CD4-positive, alpha-beta T cell treated with Interleukin-17A for 1 hour (primary cell): ENCODE data around the gene TMCC2.

Source experiments
- DNase-seq: peaks from one replicate; pipeline ENCODE4 v3.0.0-alpha.2; 2020

TMCC2 gene

DNA sequence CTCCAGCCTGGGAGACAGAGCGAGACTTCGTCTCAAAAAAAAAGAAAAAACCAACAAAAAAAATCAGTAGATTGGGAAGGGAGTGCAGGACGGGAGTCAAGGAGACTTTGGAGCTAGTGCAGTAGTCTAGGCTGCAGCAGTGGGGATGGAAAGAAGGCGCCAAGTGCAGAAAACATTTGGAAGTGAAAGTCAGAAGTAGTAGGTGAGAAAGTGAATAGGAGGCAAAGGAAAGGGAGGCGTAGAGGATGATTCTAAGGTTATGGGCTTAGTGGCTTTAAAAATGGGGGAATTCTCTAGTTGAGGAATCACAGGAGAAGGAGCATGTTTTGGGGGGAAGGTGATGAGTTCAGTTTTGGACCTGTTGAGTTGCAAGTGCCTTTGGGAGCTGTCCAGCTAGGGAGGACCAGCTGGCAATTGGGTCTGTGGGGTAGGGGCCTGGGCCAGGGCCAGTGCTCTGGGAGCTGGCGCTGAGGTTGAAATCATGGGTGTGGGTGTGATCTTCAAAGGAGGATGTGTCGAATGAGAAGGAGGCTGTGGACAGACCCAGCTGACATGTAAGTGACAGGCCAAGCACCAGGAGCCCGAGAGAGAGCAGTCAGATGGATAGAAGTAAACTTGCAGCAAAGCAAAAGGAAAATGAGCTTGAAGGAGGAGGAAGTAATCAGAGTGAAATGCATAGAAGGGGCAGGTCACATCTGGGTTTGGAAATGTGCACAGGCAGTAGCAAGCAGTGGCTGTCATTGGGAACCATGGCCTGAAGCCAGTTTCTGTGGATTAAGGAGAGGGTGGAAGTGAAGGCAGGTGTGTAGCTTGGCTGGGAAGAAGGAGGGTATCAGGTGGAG lies 15.8 kb downstream of the TMCC2 start:
- no peak for DNase-seq

DNA sequence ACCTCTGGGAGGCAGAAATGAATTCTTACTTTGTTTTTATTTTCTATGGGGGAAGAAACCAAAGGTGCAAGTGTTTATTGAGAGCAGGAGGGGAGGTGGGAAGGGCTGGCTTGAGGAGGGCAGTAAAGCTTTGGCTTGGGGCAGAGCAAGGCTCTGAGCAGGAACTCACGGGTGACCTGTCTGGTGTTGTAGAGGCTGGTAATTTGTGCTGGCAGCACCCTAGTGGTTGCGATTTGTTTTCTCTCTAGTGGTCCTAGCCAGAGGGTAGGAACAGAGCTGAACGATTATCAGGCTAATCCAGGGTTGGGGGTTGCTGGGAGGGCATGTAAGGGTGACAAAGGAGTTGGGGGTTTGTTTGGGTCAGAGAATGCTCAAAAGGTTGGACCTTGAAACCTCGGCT lies 16.6 kb downstream of the TMCC2 start:
- DNase-seq, result no peak

DNA sequence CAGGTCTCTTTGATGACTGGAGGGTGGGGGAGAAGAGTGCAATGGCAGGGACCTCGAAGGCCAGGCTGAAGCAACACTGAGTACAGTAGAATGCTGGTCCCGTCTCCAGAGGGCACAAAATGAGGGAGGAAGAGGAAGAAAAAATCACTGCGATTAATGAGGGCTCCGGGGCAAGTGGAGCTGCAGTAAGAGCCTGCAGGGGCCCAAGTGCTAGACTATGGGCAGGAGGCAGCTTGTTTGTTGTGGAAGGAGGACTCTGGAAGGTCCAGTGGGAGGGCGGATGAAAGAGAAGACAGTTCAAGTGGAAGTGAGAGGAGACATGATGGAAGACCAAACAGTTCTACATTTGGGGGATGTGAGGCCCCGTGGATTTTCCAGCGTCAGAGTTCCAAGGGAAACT lies 17.4 kb downstream of the TMCC2 start:
- DNase-seq, result no peak

DNA sequence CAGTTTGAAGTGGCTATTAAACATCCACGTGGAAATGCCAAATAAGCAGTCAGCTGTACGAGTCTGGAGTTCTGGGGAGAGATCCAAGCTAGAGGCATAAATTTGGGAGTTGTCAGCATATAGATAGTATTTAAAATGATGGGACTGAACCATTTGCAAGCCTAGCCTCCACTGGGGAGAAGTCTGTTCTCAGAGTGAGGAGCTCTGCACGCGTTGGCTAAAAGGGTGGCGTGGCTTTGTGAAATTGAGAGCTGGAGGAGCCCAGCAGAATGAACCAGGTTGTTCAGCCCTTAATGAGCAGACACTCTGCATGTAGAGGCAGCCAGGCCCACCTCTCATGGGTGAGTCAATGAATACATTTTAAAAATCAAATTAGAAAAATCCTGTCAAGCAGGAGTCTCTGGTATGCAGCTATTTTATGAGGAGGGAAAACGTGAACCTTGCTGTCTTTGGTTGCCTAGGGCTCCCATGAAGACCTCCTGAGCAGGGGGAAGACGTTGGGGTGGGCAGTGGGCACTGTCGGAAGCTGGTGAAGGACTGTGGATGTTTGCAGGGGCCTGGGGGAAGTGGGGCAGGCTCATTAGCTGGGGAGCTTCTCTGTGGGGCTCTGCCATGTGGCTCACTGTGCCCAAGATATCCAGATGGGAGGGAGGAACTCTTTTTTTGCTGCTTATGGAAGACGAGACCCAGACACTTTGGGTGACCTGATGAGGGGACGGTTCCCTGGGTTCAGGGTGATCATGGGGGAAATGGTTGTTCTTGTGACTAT lies 18.8 kb downstream of the TMCC2 start:
- no peak for DNase-seq

DNA sequence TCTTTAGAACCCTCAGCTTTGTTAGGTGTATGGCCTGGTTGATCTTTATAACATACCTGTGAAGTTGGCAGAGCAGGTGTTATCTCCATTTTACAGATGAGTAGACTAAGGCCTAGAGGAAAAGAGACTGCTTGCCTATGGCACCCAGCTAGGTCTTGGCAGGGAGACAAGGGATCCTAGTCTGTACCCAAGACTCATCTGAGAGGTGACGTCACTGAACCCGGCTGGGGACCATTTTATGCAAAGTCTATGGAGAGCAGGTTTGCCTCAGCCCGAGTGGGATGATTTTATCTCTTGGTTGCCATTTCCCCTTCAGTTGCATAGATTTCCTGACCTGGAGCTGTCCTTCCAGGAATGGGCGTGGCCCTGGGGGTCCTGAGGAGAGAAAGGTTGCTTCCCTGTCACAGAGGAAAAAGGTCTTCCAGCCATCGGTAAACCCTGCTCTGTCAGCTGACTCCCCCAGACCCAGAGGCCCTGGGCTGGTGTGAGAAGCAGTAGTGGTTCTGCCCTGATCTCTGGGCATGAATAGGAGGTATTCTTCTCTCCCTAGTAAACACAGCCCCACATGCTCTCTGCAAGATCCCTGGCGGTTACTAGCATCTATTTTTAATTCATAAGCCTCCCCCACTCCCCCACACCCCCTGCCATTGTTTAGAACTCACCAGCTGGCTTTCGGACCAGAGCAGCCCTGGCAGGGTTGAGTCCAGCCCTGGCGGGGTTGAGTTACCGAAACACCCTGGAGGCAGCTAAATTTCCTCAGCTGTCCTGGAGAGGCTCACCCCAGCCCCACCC lies 19.6 kb downstream of the TMCC2 start:
- no peak for DNase-seq

DNA sequence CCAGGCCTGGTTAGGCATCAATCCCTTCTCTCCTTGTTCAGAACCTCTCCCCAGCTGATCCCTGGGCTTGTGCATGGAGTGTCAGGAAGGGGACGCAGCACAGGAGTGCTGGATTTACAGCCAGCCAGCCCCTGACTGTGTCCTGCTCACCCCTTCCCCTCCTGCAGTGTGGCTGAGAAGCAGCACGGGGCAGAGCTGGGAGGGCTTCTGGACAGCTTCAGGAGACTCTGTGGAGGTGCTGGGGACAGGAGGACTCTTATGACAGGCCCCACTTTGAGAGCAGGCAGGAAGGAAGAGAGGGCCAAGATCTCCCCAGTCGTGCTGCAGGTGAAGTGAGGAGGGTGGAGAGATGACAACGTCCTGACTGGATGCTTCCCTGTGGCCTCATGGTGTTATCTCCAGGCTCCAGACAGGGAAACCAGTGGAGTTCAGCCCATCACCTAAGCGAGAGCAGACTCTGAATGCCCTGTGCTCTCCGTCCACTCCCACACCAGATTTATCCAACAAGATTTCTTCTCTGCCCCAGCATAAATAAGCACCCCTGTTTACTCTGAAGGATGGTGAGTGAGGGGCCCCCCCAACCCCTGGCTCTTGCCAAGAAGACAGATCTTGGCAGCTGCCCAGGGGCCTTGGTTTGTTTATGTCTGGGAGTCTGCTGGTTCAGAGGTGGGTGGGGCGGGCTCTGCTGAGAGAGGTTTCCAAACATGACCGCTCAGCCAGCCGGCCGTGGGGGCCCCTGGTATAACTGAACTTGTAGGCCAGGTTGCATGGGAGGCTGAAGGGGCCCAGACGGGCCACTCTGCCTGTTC lies 21.3 kb downstream of the TMCC2 start:
- DNase-seq, result no peak

DNA sequence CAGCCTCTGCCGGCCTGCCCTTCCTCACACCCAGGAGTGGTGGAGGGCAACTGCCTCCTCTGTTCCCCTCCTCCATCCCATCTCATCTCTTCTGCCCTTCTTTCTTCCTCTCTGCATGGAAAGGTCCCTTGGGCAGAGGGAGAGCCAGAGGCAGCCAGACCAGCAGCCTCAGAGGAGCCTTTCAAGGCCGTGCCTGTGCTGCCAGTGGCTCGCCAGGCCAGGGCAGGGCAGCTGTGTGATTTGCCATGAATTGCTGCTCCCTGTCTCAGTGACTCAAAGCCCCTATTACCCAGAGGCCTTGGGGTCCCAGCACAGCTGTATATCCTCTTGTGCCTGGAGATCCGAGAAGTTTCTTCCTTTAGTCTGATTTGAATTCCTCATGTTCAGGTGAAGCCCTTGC lies 21.9 kb downstream of the TMCC2 start:
- DNase-seq, result no peak

DNA sequence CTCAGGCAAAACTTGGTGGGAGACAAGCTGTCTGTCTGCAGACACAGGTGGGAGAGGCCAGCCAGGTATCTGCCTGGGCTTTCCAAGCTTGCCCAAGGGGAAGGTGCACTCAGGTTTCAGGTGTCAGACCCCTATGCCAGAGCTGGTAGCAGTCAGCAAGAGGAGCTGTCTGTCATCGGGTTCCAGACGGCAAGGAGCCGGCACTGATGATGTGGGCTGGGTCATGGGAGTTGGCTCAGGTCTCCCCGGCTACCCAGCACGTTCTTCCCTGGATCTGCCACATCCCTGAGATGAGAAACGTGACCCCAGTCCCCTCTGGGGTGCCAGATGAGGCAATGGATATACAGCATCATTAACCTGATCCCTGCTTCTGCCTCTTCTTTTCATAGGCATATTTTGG lies 23.0 kb downstream of the TMCC2 start:
- no peak for DNase-seq

DNA sequence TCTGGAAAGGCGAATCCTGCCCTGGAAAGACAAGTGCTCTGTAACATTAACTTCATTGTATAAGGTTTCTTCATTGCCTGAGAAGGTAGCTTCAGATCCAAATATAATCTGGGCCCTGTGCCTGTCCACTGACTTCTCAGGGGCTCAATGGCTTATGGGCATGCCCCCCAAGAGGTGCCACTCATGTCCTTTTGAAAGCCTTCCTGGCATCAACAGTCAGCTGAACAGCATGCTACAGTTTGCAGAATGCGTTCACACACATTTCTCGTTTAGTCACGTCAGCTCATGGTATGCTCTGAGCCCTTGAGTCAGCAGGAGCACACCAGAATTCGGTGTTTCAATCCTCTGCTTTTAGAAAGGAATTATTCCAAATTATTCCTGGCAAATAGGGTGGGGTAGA lies 23.8 kb downstream of the TMCC2 start:
- DNase-seq, result no peak

DNA sequence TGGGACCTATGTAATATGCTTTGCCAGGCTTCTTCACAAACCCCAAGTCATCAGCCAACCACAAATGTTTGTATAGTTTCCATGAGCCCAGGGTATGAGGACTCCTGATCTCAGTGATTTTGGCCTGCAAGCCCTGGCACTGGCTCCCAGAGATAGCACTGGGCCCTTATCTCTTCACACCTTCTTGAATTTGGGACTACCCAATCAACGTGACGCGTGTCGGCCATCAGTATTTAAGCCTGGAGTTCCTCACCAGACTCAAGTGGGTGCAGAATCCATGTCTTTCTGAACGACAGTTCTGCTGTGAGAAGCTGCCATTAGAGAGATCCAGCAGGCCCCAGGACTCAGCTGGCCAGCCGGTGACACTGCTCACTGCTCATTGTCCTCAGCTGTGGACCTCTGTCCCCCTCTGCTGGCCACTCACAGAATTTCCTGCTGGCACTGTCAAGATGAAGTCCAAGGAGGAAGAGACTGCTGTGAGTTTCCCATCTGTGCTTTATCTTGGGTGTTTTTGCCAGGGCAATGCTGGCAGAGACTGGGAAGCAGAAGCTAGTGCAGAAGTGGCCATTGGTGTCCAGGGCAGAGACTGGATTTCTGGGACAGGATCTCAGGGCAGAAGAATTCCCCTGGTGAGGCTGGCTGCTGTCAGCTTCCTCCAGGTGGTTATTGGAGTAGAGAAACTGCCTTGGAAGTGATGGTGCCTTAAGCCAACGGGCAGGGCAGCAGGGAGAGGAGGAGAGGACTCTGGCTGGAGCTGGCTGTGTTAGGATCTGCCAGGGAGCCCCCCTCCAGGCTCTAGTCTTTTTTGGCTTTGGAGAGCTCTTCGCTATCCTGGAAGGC lies 28.4 kb downstream of the TMCC2 start:
- DNase-seq, result peak; percentile 87

DNA sequence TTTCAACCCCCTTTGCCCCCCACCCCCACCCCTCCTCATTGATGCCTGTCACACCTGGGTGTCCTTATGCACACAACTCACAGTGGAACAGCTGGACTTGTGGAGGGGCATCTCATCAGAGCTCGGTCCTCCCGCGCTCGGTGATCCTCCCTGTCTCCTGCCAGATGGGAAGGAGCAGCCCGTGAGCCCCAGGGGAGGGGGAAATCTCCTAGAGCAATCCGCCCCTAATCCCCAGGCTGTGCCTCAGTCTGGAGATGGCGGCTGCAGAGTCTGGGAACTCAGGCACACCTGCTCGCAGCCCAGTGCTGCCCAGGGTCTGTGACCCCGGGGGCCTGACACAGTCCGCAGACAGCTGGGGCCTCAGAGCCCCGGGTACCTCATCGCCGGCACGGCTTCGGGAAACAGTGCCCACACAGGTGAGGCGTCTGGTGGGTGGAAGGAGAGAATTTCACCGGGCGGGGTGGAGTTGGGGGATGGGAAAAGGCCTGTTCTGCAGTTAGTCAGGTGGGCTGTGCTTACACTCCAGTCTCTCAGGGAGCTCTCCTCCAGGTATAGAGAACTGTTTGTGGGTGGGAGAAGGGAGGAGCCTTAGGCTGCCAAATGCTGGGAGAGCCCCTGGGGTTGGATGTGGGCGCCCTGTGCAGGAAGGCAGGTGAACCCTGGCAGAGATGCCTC lies 29.3 kb downstream of the TMCC2 start:
- DNase-seq, result no peak

DNA sequence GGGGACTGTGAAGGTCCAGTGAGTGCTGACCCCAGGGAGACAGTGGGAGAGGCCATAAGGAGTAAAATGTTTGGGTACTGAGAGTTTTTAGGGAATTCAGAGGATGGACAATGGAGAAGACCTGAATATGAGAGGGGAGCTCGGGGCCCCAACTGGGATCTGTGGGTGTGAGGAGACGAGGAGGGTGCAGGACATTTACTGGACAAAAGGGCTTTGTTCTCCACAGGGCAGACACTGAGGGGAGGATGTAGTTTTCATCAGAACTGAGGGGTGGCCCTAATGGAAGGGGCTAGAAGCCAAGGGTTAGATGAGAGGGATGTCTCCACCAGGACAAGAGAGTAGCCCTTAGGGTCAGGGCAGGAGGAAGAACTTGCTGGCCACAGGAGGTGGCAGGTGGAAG lies 30.0 kb downstream of the TMCC2 start:
- no peak for DNase-seq

DNA sequence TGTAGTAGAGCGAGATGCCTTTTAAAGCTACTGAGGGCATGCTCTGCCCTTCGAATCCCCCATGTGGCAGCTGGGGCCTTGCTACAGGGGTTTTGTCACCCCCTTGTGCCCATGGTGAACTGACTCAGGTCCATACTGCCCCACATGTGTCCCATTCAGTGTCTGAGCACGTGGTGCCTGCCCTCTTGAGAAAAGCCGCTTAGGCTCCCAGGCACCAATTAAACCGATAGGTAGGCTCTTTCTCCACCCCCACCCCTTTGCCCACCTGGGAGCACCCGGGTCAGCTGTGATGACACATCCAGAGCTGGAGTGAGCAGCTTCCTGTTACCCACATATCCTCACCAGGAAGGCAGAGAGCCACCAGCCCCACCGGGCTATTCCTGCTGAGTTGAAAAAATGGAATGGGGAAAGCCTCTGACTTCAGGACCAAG lies 30.5 kb downstream of the TMCC2 start:
- no peak for DNase-seq

DNA sequence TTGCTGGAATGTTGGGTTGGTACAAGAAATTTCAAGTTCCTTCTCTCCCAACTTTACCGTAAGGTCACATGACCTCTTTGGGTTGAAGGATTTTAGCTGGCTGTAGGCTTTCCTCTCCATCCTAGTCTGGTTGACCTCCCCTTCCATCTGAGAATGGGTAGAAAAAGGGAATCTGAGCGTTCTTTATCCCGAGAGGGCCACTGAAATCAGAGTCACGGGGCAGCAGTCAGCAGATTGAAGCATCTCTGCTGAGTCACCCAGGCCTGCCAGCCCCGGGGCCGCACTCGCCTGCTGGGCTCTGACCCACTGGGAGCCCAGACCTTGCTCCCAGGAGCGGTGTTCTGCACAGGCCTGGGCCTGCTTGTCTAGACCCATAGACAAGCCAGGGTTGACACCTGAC lies 31.0 kb downstream of the TMCC2 start:
- DNase-seq, result no peak

DNA sequence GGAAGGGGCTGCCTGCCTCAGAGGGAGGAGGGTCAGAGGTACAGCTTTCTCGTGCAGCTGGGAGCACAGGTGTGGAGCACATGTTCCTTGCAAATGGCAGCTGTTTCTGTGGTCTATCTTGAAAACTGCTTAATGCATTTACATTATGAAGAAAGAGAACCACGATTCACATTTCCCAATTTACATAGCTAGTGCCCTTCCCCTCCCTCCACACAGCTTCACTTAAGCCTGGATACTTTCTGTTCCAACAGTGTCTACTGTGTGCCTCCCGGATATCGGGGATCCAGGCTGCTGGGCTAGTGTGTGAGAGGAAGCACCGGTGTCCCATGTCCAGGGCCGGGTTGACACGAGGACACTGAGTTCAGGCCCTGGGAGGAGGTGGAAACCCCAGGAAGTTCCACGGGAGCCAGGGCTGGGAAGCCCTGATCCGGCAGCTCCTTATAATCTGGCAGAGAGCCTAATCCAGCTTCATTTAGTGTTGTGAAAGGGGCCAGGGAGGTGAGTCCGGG lies 31.6 kb downstream of the TMCC2 start:
- no peak for DNase-seq

DNA sequence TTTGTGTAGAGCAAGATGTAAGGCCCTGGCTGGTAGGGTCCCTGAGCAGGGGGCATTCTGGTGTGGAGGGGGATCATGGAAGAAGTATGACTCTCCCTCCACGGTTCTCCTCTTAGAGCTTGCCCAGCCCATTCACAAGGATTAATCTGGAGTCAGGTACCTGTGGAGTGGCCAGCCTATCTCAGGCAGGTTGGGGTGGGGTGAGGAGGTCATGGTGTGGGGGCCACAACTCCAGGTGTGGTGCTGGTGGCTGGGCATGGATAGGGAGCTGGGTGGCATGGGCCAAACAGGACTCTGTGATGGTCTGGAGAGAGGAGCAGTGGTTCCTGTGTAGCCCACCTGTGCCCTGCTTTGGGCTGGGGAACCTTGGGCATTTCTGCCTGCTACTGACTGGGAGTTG lies 32.3 kb downstream of the TMCC2 start:
- DNase-seq, result no peak

DNA sequence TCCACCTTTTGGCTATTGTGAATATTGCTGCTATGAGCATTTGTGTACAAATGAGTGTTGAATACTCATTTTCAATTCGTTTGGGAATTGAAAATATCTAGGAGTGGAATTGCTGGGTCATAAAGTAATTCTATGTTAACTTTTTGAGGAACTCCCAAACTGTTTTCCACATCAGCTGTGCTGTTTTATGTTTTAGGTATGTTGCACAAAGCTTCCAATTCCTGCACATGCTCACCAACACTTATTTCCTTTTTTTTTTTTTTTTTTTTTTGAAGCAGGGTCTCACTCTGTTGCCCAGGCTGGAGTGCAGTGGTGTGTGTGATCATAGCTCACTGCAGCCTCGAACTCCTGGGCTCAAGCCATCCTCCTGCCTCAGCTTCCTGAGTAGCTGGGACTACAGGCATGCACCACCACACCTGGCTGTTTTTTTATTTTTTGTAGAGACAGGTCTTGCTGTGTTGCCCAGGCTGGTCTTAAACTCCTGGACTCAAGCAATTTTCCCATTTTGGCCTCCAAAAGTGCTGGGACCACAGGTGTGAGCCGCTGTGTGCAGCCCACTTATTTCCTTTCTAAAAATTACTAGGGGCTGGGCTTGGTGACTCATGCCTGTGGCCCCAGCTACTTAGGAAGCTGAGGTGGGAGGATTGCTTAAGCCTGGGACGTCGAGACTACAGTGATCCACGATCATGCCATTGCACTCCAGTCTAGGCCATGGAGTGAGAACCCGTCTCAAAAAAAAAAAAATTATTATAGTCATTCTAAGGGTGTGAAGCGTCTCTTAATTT lies 33.4 kb downstream of the TMCC2 start:
- DNase-seq, result no peak

DNA sequence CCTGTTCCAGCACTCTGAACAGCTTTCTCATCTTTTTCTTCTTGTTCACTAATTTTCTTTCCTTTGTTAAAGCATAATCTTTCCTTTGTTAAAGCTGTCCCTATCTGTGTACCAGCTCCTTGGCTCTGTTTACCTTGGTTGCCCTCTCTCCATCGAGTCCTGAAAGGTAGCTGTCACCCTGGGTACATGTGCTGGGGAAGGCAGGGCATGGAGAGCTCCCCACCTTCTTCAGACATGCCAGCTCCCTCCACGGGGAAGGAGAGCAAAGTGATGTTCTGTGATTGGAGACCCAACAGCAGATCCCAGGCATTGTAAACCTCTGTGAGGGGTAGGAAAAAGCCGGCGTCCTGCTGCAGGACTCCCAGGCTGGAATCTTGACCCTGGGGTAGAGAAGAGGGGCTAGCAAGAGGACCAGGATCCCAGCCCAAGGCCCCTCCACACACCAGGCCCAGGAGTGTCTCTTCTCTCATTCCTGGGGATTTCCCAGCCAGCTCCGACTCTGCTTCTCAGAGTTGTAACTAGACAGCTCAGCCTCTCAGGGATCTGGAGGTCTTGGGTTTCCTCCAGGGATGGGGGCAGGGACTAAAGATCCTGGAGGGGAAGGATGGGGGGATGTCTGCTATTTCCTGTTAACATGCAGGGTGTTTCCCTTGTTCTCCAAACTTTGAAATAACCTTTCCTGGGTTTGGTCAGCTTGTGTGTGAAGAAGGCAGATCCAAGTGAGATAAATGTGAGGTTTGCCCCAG lies 34.4 kb downstream of the TMCC2 start:
- no peak for DNase-seq

DNA sequence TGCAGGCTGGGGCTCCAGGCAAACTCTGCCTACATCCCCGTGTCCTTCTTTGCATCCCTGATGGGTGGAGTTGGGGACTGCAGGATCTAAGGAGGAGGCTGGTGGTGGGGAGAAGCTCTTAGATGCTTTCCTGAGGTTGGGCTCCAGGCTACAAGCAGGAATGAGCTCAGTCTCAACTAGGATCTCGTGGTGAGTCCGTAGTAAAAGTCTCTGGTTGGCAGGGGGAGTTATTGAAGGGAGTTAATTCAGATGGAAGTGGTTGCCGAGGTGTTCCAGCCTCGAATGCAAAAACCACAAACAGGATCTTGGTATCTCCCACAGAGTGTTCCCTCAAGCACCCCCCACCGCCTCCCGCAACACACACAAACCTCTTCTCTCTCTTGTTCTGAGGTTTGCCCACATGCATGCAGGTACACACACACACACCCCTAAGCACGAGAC lies 35.0 kb downstream of the TMCC2 start:
- no peak for DNase-seq
